HepG2 (cell line): ENCODE results near the gene LRRC40.

Experiments
- GTF2F1 ChIP-seq: fragments of 150-350 bp; IDR thresholded peaks from 2 replicates; pipeline ENCODE4 v1.6.1; 2014; ENCODE audit warnings: low read length
- HHEX ChIP-seq: IDR thresholded peaks from 2 replicates; pipeline ENCODE4 v1.6.1; 2016; ENCODE audit warnings: control low read depth
- PHF8 ChIP-seq: sonication (generic); formaldehyde crosslinking; IDR thresholded peaks from 2 replicates; pipeline ENCODE4 v1.5.0; 2020; ENCODE audit warnings: missing genetic modification reagents
- PLRG1 ChIP-seq: fragments of 450-650 bp; conservative IDR thresholded peaks from 2 replicates; pipeline ENCODE4 v1.6.1; 2016
- SMAD3 ChIP-seq: sonication (generic); formaldehyde crosslinking; IDR thresholded peaks from 2 replicates; pipeline ENCODE4 v1.4.0; 2020; ENCODE audit warnings: missing genetic modification reagents
- ZNF546 ChIP-seq: sonication (generic); formaldehyde crosslinking; conservative IDR thresholded peaks from 2 replicates; pipeline ENCODE4 v1.8.1; 2023; ENCODE audit warnings: mild to moderate bottlenecking, missing genetic modification reagents
- TF ChIP-seq, protein P1 (sequence below): sonication (generic); formaldehyde crosslinking; IDR thresholded peaks from 2 replicates; pipeline ENCODE4 v1.4.0; 2020; ENCODE audit warnings: missing genetic modification reagents
- TF ChIP-seq, protein P2 (sequence below), 2 experiments: sonication (generic) in 1 of 2; formaldehyde crosslinking in 1 of 2; IDR thresholded peaks; 2 replicates each; pipeline versions ENCODE4 v1.4.0 to v1.6.1; 2016 to 2020; ENCODE audit warnings: borderline replicate concordance in 1 of 2, low read depth in 1 of 2, mild to moderate bottlenecking in 1 of 2, missing genetic modification reagents in 1 of 2

DNA sequence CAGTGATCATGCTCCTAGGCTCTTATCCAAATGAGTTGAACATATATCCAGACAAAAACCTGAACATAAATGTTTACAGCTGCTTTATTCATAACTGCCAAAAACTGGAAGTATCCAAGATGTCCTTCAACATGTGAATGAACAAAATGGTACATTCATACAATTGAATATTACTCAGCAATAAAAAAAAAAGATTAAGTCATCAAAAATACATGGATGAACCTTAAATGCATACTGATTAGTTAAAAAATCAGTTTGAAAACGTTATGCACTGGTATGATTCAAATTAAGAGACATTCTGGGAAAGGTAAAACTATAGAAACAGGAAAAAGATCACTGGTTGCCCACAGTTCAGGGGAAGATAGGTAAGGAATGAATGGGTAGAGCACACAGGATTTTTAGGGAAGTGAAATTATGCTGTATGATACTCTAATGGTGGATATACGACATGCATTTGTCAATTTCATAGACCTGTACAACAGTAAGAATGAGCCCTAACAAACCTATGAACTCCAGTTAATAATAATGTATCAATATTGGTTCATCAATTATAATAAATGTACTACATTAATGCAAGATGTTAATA is 3.1 kb downstream of the LRRC40 start:
- TF ChIP-seq, protein P1, sequence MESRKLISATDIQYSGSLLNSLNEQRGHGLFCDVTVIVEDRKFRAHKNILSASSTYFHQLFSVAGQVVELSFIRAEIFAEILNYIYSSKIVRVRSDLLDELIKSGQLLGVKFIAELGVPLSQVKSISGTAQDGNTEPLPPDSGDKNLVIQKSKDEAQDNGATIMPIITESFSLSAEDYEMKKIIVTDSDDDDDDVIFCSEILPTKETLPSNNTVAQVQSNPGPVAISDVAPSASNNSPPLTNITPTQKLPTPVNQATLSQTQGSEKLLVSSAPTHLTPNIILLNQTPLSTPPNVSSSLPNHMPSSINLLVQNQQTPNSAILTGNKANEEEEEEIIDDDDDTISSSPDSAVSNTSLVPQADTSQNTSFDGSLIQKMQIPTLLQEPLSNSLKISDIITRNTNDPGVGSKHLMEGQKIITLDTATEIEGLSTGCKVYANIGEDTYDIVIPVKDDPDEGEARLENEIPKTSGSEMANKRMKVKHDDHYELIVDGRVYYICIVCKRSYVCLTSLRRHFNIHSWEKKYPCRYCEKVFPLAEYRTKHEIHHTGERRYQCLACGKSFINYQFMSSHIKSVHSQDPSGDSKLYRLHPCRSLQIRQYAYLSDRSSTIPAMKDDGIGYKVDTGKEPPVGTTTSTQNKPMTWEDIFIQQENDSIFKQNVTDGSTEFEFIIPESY (CRISPR knock-in tag), result no peak
- TF ChIP-seq HHEX (no peak), PLRG1 (no peak), PHF8 (no peak), GTF2F1 (no peak), SMAD3 (CRISPR knock-in tag) (no peak), ZNF546 (CRISPR knock-in tag) (no peak)
- TF ChIP-seq, protein P2, sequence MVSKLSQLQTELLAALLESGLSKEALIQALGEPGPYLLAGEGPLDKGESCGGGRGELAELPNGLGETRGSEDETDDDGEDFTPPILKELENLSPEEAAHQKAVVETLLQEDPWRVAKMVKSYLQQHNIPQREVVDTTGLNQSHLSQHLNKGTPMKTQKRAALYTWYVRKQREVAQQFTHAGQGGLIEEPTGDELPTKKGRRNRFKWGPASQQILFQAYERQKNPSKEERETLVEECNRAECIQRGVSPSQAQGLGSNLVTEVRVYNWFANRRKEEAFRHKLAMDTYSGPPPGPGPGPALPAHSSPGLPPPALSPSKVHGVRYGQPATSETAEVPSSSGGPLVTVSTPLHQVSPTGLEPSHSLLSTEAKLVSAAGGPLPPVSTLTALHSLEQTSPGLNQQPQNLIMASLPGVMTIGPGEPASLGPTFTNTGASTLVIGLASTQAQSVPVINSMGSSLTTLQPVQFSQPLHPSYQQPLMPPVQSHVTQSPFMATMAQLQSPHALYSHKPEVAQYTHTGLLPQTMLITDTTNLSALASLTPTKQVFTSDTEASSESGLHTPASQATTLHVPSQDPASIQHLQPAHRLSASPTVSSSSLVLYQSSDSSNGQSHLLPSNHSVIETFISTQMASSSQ (IDR thresholded peaks at IDR 0.05; ENCODE audit: low read depth), result no peak
- TF ChIP-seq, protein P2 (CRISPR knock-in tag; IDR thresholded peaks at IDR 0.05; ENCODE audit: borderline replicate concordance), result no peak
